GM23338 (cell line): ENCODE results near the gene CIAO3. TPM values are rescaled to one million over a fixed set of nuclear protein-coding genes. Genes with fewer than 3 reads are reported as not detected.

ENCODE experiments used
- ATAC-seq: fragments of 200-7000 bp; cut with Tn5 transposase; 3 replicates; pipeline ENCODE4 v1.9.1; 2020
- DNase-seq: peaks from one replicate; pipeline ENCODE4 v3.0.0-alpha.2; 2015; ENCODE audit warnings: low spot score
- H2AFZ ChIP-seq: fragments of 200-600 bp; sonication (generic); 2 replicates; pipeline ENCODE4 v1.8.0; 2016; ENCODE audit warnings: antibody characterized with exemption, mild to moderate bottlenecking, moderate library complexity
- H3F3A ChIP-seq: fragments of 200-600 bp; sonication (generic); replicated peaks from 2 replicates; pipeline ENCODE4 v1.8.0; 2017; ENCODE audit warnings: antibody characterized with exemption, mixed run types, low read depth
- H3K27ac ChIP-seq: fragments of 200-600 bp; sonication (generic); 2 replicates; pipeline ENCODE4 v1.6.1; 2016; ENCODE audit warnings: low read depth
- H3K27me3 ChIP-seq: fragments of 200-600 bp; sonication (generic); 2 replicates; pipeline ENCODE4 v1.8.0; 2016; ENCODE audit warnings: mild to moderate bottlenecking, mixed run types, moderate library complexity; ENCODE audit not compliant: insufficient read depth
- H3K36me3 ChIP-seq: fragments of 200-600 bp; sonication (generic); 2 replicates; pipeline ENCODE4 v1.8.0; 2016; ENCODE audit warnings: mild to moderate bottlenecking; ENCODE audit not compliant: insufficient read depth
- H3K4me1 ChIP-seq: fragments of 200-600 bp; sonication (generic); 2 replicates; pipeline ENCODE4 v1.8.0; 2016; ENCODE audit warnings: mild to moderate bottlenecking, moderate library complexity; ENCODE audit not compliant: insufficient read depth
- H3K4me2 ChIP-seq: fragments of 200-600 bp; sonication (generic); 2 replicates; pipeline ENCODE4 v1.7.1; 2017; ENCODE audit warnings: mixed run types
- H3K4me3 ChIP-seq: fragments of 200-600 bp; sonication (generic); 2 replicates; pipeline ENCODE4 v1.6.1; 2016; ENCODE audit warnings: mixed run types
- H3K79me2 ChIP-seq: fragments of 200-600 bp; sonication (generic); replicated peaks from 2 replicates; pipeline ENCODE4 v1.8.0; 2017; ENCODE audit warnings: mild to moderate bottlenecking; ENCODE audit not compliant: insufficient read depth
- H3K9me2 ChIP-seq: fragments of 200-600 bp; sonication (generic); 2 replicates; pipeline ENCODE4 v1.8.0; 2017; ENCODE audit not compliant: insufficient read depth
- H4K20me1 ChIP-seq: fragments of 200-600 bp; sonication (generic); replicated peaks from 2 replicates; pipeline ENCODE4 v1.8.0; 2017; ENCODE audit warnings: mild to moderate bottlenecking; ENCODE audit not compliant: insufficient read depth
- H3K27ac Mint-ChIP-seq: 2 replicates; pipeline ENCODE4 v1.8.0; 2020; ENCODE audit warnings: inconsistent platforms, mild to moderate bottlenecking, moderate library complexity, mixed read lengths
- H3K27me3 Mint-ChIP-seq: 3 replicates; pipeline ENCODE4 v1.8.0; 2022; ENCODE audit warnings: low read depth, mild to moderate bottlenecking, moderate library complexity, mixed read lengths, inconsistent platforms; ENCODE audit not compliant: insufficient read depth, poor library complexity
- H3K36me3 Mint-ChIP-seq: 3 replicates; pipeline ENCODE4 v1.8.0; 2021; ENCODE audit warnings: low read depth, mild to moderate bottlenecking, inconsistent platforms, moderate library complexity, mixed read lengths
- H3K4me1 Mint-ChIP-seq: 3 replicates; pipeline ENCODE4 v1.8.0; 2020; ENCODE audit warnings: mild to moderate bottlenecking, inconsistent platforms, mixed read lengths
- H3K4me3 Mint-ChIP-seq: 3 replicates; pipeline ENCODE4 v1.8.0; 2021; ENCODE audit warnings: moderate library complexity, mild to moderate bottlenecking, inconsistent platforms, mixed read lengths
- H3K9me3 Mint-ChIP-seq: 3 replicates; pipeline ENCODE4 v1.8.0; 2020; ENCODE audit warnings: moderate library complexity, mild to moderate bottlenecking, inconsistent platforms, mixed read lengths
- EZH2phosphoT487 ChIP-seq: fragments of 200-600 bp; sonication (generic); IDR thresholded peaks from one replicate; pipeline ENCODE4 v1.8.1; 2018; ENCODE audit warnings: antibody characterized with exemption; ENCODE audit not compliant: unreplicated experiment
- NANOG ChIP-seq: IDR thresholded peaks from 2 replicates; pipeline ENCODE4 v1.6.1; 2016; ENCODE audit warnings: antibody characterized with exemption, borderline replicate concordance
- STAT1 ChIP-seq: IDR thresholded peaks from one replicate; pipeline ENCODE4 v1.6.1; 2016; ENCODE audit warnings: antibody characterized with exemption; ENCODE audit not compliant: unreplicated experiment
- ZNF114 ChIP-seq: fragments of 250-450 bp; sonication (Bioruptor Pico); IDR thresholded peaks from 2 replicates; pipeline ENCODE4 v1.5.0; 2020; ENCODE audit warnings: mild to moderate bottlenecking, moderate library complexity
- ZNF331 ChIP-seq: fragments of 250-450 bp; sonication (Bioruptor Pico); IDR thresholded peaks from 2 replicates; pipeline ENCODE4 v1.5.0; 2020; ENCODE audit warnings: low read depth, mild to moderate bottlenecking, moderate library complexity
- polyA plus RNA-seq: library from polyadenylated mRNA; unstranded; fragments of >200 nt; fragmentation: Nextera tagmentation; extraction: Ambion mirVana; gene quantifications from 2 replicates; pipeline ENCODE4 v1.2.1, GENCODE V29; 2016
- total RNA-seq: library from RNA; depleted of rRNA; stranded (reverse); fragments of >200 nt; shearing (Covaris generic); gene quantifications from 2 replicates; pipeline ENCODE4 v1.2.3, GENCODE V29; 2014
- TF ChIP-seq, protein P1 (sequence below): IDR thresholded peaks from one replicate; pipeline ENCODE4 v1.6.1; 2018; ENCODE audit warnings: antibody characterized with exemption; ENCODE audit not compliant: unreplicated experiment
- TF ChIP-seq, protein P2 (sequence below), 2 experiments: fragments of 200-600 bp in 1 of 2; sonication (generic) in 1 of 2; conservative IDR thresholded peaks; 2 replicates each; pipeline versions ENCODE4 v1.5.1 to v1.6.1; 2016 to 2017; ENCODE audit warnings: antibody characterized with exemption in 2 of 2, low read depth in 2 of 2, mild to moderate bottlenecking in 2 of 2, moderate library complexity in 1 of 2
- TF ChIP-seq, protein P3 (sequence below): fragments of 250-450 bp; sonication (Bioruptor Pico); IDR thresholded peaks from 2 replicates; pipeline ENCODE4 v1.5.0; 2020; ENCODE audit warnings: mild to moderate bottlenecking, moderate library complexity

Gene CIAO3
- total and polyA plus RNA-seq, 2 experiments from 2014 or later = 13.0 to 42.3 TPM

DNA sequence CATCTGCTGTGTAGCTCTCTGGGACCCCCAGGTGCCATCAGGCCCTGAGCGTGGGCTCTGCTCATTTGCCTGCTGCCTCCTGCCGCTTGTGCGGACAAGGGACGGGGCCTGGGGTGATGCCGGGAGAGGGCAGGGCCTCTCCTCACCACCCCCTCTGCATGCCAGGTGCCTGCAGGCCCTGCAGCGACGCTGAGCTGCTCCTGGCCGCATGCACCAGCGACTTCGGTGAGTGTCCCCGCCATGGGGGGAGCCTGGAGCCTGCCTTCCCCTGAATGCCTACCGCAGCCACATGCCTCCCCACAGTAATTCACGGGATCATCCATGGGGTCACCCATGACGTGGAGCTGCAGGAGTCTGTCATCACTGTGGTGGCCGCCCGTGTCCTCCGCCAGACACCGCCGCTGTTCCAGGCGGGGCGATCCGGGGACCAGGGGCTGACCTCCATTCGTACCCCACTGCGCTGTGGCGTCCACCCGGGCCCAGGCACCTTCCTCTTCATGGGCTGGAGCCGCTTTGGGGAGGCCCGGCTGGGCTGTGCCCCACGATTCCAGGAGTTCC is 23.9 kb downstream of the CIAO3 start:
- Histone ChIP-seq H3F3A (no peaks in the 10 kb centered on the region), H3K27ac (no peak overlapping the region), H3K36me3 (no peaks in the 10 kb centered on the region), H3K9me2 (no peaks in the 10 kb centered on the region), H3K4me3 (no peak overlapping the region), H3K27me3 (peaks cover 53% of the 10 kb centered on the region), H3K4me1 (peaks cover 12% of the 10 kb centered on the region; the same call in 1 of the 2 replicates), H3K4me2 (no peak overlapping the region; the same call in 1 of the 2 replicates), H4K20me1 (no peaks in the 10 kb centered on the region), H3K79me2 (no peaks in the 10 kb centered on the region), H2AFZ (no peak overlapping the region)
- TF ChIP-seq NANOG = no peak
- no peak for TF ChIP-seq ZNF114 (CRISPR knock-in tag)
- TF ChIP-seq, protein P1, sequence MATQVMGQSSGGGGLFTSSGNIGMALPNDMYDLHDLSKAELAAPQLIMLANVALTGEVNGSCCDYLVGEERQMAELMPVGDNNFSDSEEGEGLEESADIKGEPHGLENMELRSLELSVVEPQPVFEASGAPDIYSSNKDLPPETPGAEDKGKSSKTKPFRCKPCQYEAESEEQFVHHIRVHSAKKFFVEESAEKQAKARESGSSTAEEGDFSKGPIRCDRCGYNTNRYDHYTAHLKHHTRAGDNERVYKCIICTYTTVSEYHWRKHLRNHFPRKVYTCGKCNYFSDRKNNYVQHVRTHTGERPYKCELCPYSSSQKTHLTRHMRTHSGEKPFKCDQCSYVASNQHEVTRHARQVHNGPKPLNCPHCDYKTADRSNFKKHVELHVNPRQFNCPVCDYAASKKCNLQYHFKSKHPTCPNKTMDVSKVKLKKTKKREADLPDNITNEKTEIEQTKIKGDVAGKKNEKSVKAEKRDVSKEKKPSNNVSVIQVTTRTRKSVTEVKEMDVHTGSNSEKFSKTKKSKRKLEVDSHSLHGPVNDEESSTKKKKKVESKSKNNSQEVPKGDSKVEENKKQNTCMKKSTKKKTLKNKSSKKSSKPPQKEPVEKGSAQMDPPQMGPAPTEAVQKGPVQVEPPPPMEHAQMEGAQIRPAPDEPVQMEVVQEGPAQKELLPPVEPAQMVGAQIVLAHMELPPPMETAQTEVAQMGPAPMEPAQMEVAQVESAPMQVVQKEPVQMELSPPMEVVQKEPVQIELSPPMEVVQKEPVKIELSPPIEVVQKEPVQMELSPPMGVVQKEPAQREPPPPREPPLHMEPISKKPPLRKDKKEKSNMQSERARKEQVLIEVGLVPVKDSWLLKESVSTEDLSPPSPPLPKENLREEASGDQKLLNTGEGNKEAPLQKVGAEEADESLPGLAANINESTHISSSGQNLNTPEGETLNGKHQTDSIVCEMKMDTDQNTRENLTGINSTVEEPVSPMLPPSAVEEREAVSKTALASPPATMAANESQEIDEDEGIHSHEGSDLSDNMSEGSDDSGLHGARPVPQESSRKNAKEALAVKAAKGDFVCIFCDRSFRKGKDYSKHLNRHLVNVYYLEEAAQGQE = no peak
- TF ChIP-seq, protein P2, sequence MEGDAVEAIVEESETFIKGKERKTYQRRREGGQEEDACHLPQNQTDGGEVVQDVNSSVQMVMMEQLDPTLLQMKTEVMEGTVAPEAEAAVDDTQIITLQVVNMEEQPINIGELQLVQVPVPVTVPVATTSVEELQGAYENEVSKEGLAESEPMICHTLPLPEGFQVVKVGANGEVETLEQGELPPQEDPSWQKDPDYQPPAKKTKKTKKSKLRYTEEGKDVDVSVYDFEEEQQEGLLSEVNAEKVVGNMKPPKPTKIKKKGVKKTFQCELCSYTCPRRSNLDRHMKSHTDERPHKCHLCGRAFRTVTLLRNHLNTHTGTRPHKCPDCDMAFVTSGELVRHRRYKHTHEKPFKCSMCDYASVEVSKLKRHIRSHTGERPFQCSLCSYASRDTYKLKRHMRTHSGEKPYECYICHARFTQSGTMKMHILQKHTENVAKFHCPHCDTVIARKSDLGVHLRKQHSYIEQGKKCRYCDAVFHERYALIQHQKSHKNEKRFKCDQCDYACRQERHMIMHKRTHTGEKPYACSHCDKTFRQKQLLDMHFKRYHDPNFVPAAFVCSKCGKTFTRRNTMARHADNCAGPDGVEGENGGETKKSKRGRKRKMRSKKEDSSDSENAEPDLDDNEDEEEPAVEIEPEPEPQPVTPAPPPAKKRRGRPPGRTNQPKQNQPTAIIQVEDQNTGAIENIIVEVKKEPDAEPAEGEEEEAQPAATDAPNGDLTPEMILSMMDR (conservative IDR thresholded peaks at IDR 0.05; ENCODE audit: low read depth in 2 of 2) = no peak
- no peak for TF ChIP-seq STAT1
- TF ChIP-seq, protein P3, sequence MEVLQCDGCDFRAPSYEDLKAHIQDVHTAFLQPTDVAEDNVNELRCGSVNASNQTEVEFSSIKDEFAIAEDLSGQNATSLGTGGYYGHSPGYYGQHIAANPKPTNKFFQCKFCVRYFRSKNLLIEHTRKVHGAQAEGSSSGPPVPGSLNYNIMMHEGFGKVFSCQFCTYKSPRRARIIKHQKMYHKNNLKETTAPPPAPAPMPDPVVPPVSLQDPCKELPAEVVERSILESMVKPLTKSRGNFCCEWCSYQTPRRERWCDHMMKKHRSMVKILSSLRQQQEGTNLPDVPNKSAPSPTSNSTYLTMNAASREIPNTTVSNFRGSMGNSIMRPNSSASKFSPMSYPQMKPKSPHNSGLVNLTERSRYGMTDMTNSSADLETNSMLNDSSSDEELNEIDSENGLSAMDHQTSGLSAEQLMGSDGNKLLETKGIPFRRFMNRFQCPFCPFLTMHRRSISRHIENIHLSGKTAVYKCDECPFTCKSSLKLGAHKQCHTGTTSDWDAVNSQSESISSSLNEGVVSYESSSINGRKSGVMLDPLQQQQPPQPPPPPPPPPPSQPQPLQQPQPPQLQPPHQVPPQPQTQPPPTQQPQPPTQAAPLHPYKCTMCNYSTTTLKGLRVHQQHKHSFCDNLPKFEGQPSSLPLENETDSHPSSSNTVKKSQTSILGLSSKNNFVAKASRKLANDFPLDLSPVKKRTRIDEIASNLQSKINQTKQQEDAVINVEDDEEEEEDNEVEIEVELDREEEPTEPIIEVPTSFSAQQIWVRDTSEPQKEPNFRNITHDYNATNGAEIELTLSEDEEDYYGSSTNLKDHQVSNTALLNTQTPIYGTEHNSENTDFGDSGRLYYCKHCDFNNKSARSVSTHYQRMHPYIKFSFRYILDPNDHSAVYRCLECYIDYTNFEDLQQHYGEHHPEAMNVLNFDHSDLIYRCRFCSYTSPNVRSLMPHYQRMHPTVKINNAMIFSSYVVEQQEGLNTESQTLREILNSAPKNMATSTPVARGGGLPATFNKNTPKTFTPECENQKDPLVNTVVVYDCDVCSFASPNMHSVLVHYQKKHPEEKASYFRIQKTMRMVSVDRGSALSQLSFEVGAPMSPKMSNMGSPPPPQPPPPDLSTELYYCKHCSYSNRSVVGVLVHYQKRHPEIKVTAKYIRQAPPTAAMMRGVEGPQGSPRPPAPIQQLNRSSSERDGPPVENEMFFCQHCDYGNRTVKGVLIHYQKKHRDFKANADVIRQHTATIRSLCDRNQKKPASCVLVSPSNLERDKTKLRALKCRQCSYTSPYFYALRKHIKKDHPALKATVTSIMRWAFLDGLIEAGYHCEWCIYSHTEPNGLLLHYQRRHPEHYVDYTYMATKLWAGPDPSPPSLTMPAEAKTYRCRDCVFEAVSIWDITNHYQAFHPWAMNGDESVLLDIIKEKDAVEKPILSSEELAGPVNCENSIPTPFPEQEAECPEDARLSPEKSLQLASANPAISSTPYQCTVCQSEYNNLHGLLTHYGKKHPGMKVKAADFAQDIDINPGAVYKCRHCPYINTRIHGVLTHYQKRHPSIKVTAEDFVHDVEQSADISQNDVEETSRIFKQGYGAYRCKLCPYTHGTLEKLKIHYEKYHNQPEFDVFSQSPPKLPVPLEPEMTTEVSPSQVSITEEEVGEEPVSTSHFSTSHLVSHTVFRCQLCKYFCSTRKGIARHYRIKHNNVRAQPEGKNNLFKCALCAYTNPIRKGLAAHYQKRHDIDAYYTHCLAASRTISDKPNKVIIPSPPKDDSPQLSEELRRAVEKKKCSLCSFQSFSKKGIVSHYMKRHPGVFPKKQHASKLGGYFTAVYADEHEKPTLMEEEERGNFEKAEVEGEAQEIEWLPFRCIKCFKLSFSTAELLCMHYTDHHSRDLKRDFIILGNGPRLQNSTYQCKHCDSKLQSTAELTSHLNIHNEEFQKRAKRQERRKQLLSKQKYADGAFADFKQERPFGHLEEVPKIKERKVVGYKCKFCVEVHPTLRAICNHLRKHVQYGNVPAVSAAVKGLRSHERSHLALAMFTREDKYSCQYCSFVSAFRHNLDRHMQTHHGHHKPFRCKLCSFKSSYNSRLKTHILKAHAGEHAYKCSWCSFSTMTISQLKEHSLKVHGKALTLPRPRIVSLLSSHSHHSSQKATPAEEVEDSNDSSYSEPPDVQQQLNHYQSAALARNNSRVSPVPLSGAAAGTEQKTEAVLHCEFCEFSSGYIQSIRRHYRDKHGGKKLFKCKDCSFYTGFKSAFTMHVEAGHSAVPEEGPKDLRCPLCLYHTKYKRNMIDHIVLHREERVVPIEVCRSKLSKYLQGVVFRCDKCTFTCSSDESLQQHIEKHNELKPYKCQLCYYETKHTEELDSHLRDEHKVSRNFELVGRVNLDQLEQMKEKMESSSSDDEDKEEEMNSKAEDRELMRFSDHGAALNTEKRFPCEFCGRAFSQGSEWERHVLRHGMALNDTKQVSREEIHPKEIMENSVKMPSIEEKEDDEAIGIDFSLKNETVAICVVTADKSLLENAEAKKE = no peak
- TF ChIP-seq EZH2phosphoT487 = no peak
- no peak for TF ChIP-seq ZNF331 (CRISPR knock-in tag)
- H3K9me3 Mint-ChIP-seq = peaks cover 4% of the 10 kb centered on the region; the same call in 1 of the 3 replicates
- DNase-seq (no peak), ATAC-seq (no peak)
- H3K4me3 Mint-ChIP-seq = no peak overlapping the region; the same call in 2 of the 3 replicates
- H3K4me1 Mint-ChIP-seq = peaks cover 13% of the 10 kb centered on the region; the same call in 2 of the 3 replicates
- H3K27me3 Mint-ChIP-seq = peaks cover 42% of the 10 kb centered on the region
- no peaks in the 10 kb centered on the region for H3K36me3 Mint-ChIP-seq
- no peak overlapping the region for H3K27ac Mint-ChIP-seq
